ENCODE results near the gene SPEF2.

DNA sequence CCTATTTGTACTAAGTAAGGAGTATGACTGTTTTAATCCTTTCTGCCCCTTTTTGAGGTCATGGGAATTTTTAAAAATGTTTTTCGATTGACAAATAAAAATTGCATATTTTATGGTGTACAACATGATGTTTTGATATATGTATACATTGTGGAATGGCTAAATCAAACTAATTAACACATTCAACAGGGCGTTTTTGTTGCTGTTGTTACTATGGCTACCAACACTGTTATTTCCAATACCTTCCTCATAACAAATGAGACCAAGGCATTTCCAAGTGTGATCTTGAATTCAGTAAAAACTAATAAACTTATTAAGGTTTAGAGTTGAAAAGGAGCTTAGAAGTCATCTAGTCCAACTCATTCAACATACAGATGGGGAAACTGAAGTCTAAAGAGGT, 30.2 kb upstream of the SPEF2 start:
- TF ChIP-seq RFX5 (IDR thresholded peaks at IDR 0.05; ENCODE audit: low read depth, low read length): no peak
- TF ChIP-seq, protein P1, sequence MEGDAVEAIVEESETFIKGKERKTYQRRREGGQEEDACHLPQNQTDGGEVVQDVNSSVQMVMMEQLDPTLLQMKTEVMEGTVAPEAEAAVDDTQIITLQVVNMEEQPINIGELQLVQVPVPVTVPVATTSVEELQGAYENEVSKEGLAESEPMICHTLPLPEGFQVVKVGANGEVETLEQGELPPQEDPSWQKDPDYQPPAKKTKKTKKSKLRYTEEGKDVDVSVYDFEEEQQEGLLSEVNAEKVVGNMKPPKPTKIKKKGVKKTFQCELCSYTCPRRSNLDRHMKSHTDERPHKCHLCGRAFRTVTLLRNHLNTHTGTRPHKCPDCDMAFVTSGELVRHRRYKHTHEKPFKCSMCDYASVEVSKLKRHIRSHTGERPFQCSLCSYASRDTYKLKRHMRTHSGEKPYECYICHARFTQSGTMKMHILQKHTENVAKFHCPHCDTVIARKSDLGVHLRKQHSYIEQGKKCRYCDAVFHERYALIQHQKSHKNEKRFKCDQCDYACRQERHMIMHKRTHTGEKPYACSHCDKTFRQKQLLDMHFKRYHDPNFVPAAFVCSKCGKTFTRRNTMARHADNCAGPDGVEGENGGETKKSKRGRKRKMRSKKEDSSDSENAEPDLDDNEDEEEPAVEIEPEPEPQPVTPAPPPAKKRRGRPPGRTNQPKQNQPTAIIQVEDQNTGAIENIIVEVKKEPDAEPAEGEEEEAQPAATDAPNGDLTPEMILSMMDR (IDR thresholded peaks at IDR 0.05 in 2 of 3, conservative IDR thresholded peaks at IDR 0.05 in 1 of 3; ENCODE audit: control insufficient read depth in 2 of 3, extremely low read depth in 1 of 3, insufficient read depth in 1 of 3, low read depth in 3 of 3, low read length in 3 of 3): no peak
- TF ChIP-seq MYC (IDR thresholded peaks at IDR 0.05; ENCODE audit: insufficient read depth, insufficient read length, insufficient replicate concordance, low read length, severe bottlenecking): no peak
- TF ChIP-seq ZNF384 (IDR thresholded peaks at IDR 0.05; ENCODE audit: borderline replicate concordance, low read depth, low read length): no peak
- no peak for TF ChIP-seq FOXM1 (IDR thresholded peaks at IDR 0.05; ENCODE audit: low read depth, low read length)
- no peak for TF ChIP-seq EZH2 (IDR thresholded peaks at IDR 0.05; ENCODE audit: borderline replicate concordance, control insufficient read depth, low read depth, low read length)
- TF ChIP-seq, protein P2, sequence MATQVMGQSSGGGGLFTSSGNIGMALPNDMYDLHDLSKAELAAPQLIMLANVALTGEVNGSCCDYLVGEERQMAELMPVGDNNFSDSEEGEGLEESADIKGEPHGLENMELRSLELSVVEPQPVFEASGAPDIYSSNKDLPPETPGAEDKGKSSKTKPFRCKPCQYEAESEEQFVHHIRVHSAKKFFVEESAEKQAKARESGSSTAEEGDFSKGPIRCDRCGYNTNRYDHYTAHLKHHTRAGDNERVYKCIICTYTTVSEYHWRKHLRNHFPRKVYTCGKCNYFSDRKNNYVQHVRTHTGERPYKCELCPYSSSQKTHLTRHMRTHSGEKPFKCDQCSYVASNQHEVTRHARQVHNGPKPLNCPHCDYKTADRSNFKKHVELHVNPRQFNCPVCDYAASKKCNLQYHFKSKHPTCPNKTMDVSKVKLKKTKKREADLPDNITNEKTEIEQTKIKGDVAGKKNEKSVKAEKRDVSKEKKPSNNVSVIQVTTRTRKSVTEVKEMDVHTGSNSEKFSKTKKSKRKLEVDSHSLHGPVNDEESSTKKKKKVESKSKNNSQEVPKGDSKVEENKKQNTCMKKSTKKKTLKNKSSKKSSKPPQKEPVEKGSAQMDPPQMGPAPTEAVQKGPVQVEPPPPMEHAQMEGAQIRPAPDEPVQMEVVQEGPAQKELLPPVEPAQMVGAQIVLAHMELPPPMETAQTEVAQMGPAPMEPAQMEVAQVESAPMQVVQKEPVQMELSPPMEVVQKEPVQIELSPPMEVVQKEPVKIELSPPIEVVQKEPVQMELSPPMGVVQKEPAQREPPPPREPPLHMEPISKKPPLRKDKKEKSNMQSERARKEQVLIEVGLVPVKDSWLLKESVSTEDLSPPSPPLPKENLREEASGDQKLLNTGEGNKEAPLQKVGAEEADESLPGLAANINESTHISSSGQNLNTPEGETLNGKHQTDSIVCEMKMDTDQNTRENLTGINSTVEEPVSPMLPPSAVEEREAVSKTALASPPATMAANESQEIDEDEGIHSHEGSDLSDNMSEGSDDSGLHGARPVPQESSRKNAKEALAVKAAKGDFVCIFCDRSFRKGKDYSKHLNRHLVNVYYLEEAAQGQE (IDR thresholded peaks at IDR 0.05; ENCODE audit: low read depth, low read length): no peak
- TF ChIP-seq ESRRA (IDR thresholded peaks at IDR 0.05; ENCODE audit: low read length): no peak
- TF ChIP-seq SIN3A (IDR thresholded peaks at IDR 0.05; ENCODE audit: low read depth, low read length): no peak
- no peak for TF ChIP-seq POLR2AphosphoS5 (IDR thresholded peaks at IDR 0.05; ENCODE audit: low read length)
- no peak for TF ChIP-seq SUZ12 (IDR thresholded peaks at IDR 0.05; ENCODE audit: unreplicated experiment)
- no peak for TF ChIP-seq CHD1 (IDR thresholded peaks at IDR 0.05; ENCODE audit: low read depth, low read length)
- no peak for TF ChIP-seq TAF1 (IDR thresholded peaks at IDR 0.05; ENCODE audit: borderline replicate concordance, low read depth, low read length)
- no peak for TF ChIP-seq MXI1 (IDR thresholded peaks at IDR 0.05; ENCODE audit: low read depth, low read length)
